NCI-H1694 (cell line): Measurements from ENCODE around the gene BHLHE23.

Experiments used
- DNase-seq: peaks from one replicate; lab custom pipeline; 2025; lab: John Stamatoyannopoulos, UW

BHLHE23 gene

DNA sequence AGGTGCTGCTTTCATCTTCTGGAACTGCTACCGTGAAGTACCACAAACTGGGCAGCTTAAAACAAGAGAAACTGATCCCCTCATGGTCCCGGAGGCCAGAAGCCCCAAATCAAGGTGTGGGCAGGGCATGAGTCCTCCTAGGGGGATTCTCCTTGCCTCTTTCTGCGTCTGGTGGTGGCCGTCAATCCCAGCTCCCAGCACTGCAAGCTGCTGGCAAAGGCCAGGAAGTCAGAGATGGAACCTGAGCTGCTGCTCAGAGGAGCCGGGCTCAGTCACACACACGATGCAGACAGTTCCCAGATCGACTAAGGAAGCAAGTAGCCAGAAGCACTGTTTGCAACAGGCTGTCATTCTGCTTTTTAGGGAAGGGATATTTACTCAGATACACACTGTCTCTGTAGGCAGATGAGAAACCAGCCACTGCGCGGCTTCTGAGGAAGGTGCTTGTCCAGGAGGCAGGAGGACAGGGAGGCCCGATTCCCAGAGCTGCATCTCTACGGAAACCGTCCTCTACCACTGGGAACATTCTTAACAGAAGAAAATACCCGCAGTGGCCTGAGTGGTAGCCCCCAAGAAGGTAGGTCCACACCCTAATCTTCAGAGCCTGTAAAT is 15.5 kb downstream of the BHLHE23 start:
- DNase-seq, result no peak

DNA sequence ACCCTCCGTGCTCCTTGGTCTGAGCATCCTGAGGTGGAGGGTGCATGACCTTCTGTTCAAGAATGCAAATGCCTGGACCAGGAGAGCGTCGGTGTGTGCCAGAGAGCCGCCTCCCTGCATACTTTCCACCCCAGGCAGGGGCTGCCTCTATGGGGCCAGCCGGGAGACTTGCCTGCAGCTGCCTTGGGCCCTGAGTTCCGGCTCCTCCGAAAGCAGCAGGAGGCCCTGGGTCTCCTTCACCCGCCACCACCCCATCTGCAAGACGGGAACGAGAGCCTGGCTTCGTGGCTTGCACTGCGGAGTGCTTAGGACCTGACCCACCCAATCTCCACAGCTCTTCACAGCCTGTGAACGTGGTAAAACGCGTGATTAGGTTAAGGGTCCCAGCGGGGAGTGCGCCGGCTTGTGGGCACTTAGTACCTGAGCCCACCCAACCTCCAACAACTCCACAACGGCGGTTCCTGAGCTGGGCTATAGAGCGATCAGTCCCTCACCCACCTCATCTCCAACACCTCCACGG is 16.4 kb downstream of the BHLHE23 start:
- no peak for DNase-seq

DNA sequence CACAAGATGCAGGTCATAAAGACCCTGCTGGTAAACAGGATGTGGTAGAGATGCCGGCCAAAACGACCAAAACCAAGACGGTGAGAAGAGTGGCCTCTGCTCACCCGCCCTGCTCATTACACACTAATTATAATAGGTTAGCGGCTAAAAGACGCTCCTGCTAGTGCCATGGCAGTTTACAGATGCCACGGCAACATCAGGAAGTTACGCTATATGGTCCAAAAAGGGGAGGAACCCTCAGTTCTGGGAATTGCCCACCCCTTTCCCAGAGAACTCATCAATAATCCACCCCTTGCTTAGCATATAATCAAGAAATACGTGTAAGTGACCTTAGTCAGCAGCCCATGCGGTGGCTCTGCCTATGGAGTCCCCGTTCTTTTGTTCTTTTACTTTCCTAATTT is 17.6 kb downstream of the BHLHE23 start:
- DNase-seq, result no peak

DNA sequence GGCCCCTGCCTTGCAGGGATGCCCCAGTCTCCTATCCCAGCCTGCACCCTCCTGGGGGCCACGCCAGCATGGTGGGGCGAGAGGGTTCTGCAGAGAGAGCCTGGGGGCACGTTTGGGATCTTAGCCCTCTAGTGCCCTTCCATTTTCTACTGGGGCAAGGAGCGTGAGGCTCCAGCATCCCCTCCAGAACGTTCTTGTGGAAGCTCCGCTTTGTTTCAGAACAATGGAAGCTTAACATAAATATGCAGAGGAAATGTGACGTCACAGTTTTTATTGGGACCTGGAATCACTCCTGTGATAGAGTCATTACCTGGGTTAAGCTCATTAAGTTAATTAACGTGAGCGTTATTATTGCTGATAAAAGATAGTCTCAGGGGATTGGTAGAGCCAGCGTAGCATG is 19.6 kb downstream of the BHLHE23 start:
- no peak for DNase-seq

DNA sequence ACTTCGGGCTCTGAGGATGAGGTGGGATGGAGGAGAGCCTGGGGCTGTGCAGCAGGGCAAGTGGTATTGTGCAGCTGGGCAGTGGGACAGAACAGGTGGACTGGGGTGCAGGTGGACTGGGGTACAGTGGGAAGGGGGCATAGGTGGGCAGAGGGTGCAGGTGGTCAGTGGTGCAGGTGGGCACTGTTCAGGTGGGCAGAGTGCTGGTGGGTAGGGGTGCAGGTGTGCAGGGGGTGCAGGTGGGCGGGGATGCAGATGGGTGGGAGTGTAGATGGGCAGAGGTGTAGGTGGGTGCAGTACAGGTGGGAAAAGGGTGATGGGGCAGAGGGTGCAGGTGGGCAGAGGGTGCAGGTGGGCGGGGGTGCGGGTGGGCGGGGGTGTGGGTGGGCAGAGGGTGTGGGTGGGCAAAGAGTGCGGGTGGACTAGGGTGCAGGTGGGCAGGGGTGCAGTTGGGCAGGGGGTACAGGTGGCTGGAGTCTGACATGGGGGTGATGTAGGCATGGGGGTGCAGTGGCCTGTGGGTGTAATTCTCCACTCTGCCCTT is 20.4 kb downstream of the BHLHE23 start:
- DNase-seq, result no peak

DNA sequence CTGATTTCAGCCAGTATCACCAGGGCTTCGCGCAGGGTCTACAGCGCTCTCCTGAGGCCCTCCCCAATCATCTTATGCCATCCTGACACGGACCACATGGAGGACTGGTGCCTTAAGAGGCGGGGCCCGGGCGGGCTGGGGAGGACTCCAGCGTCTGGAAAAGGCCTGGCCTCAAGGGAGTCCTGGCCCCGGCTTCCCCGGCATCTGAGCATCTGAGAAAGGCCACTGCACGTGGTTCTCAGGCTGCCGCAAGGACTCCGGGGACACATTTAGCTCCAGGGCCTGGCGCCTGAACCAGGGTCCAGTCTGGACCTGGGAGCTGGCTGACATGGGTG is 21.4 kb downstream of the BHLHE23 start:
- no peak for DNase-seq

DNA sequence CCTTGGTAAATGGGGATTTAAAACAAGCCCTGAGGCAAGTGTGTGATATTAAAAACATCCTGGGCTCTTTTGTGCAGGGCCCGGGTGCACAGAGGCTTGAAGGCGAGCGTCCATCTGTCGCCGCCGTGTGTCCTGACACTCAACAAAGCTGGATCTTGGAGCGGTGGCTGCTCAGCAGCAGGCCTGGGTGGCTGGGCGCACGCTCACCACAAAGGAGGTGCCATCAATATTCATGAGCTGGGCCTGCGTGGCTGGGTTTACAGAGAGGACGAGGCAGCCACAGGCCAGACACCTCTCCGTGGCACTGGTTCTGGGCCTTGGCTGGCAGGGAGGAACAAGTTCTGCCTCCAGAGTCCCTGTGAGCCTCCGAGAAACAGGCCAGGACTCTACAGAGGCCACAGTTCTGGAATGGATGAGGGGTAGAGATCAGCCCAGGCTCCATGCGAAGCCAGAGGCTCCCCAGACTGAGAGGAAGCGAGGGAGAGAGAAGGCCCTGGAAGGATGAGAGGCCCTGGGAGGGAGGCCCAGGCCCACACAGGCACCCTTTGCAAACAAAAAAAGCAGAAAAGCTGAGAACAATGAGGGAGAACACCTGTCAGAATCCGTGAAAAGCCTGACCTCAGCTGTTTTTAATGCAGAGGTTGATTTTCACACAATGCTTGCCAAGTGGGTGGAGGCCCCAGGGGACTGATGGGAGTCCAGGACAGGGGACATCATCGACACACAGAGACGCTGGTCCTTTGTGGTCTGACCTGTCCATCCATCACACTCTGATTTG is 21.9 kb downstream of the BHLHE23 start:
- DNase-seq, result no peak

DNA sequence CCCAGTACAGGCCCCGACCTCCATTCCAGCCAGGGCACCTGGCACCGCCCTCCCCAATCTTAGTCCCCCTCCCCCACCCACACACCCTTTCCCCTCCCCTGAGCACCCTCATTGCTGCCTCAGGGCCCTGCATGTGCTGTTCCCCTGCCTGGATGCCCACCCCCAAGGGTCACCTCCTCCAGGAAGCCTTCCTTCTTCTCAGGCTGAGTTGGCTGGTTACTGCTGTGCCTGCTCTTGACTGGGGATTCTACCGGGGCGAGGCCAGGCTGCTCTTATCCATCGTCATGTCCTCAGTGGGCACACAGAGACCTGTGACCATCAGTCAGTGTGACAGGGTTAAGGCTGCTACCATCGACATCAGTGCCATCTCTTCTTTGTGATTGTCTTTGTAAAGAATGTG is 23.6 kb downstream of the BHLHE23 start:
- no peak for DNase-seq

DNA sequence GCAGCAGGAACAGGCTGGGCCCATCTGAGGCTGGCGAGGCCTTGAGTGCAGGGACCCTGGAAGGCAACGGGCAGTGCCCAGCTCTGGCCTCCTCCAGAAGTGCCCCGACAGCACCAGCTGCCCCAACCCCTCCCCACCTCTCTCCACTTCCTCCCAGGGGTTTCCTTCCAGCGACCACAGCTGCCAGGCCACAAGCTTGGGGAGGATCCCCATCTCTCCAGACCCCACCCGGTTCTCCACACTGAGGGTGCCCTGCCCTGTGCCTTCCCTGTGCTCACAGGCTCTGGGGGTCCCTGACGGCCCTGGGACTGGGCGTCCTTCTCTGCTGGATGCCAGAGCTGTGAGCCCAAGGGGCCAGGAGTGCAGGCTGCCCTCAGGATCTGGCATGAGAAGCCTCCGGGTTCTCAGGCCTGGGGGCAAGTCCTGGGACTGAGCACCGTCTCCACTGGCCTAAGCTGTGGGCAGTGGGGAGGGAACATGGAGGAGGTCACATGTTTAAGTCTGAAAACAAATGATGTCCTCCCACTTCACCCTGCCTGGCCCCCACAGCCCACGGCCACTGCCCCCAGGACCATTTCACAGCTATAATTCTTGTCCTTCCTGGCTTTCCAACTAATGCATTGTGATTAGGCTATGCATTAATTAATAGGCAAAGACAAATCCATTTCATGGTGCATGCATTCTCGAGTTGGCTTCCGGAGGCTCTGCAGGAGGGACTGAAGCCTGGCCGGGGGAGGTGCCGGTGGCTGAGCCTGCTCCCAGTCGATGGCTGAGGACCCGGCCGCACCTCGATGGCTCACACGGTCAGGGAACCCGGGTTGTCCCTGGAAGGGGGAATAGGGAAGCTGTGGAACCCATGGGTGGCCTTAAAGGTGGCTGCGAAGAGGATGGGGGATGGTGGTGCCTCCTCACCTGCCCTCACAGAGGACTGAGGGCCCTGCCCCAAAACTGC is 24.4 kb downstream of the BHLHE23 start:
- no peak for DNase-seq

DNA sequence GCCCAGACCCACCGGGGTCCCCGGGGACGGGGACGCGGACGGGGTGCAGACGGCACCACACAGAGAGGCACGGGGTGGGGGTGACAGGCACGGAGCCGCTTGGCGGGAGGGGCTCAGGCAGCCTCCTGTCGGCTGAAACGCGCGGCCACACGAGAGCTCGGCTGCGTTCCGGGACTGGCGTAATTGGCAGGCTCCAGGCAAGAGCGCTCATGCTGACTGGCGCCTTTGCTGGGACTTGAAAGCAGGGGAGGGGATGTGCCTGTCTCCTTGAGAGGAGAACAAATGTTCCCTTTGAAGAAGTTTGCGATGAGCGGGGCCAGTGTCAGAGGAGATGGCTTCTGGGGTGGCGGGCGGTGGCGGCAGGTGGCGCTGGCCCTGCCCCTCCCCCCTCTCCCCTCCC is 25.8 kb downstream of the BHLHE23 start:
- no peak for DNase-seq

DNA sequence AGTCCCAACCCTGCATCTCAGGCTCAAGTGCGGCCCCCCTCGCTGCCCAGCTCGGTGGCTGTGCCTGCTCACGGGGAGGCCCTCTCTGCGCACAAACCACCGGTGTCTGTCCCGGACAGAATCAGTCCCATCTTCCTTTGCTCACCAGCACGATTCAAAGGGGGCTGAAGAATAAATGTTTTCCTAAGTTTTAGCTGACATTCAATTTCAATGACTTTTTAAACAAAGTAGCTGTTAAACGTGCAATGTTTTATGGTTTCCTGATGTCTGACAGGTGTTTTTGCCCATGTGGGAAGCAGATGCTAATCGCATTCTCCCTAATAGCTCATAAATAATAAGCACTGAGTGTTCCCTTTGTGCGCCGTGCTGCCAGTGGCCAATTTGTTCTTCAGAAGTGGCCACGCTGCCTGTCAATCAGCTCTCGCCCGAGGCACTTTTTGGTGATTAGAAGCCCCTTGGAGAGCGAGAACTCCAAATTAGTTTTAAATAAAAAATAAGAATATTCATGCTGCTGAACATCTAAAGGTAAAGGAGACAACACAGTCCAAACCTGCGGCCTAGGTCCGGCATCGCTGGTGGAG is 26.3 kb downstream of the BHLHE23 start:
- no peak for DNase-seq

DNA sequence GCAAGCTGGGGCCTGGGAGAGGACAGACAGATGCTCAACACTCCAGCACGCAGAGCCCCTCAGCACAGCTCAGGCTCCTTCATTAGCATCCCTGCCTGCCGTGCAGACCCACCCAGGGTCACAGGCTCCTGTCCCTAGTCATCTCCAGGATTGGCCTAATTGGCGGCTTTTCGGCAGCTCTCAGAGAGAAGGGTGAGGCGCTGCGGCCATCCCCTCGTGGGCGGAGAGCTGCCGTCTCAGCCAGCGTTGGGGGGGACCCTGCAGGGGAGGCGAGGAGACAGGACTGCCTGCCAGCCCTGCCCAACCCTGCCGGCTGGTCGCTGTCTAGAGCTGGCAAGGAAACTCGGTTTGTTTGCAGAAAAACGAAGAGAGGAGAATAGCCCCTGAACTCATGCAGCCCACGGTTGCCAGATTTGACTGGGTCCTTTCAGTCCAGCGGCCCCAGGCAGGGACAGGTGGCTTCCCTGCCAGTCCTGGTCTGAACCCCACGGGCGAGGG is 26.8 kb downstream of the BHLHE23 start:
- no peak for DNase-seq

DNA sequence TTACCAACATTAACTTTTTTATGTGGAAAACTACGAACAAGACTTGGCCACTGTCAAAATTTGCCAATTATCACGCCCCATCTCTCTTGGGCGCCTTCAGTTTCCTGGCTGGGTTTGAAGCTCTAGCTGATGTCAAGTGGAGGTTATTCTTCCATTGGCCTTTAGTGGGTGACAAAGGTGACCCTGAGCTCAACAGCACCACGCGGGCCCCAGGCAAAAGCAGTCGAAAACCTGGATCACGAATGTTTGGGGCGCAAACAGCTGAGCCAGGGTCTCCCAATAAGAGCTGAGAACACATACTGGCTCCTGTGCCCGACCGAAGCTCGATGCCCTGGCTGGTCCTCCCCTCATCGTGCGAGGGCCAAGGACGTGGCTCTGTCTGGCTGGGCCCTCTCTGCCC is 27.5 kb downstream of the BHLHE23 start:
- DNase-seq, result no peak

DNA sequence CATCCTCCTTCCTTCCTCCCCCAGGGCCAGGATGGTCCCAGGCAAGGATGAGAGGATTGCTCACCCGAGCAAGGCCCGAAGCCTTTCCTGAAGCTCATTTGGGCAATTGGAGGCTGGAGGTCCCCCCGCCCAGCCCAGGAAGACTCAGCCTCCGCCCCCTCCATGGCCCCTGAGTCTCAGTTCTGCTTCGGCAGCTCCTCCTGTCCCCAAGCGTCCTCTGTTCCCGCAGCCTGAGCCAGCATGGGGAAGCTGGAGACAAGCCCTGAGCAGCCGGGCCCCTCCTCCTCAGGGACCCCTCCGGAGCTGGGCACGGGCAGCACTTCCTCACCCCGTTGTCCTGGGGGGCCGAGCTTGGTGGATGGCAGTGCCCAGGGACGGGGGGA is 28.2 kb downstream of the BHLHE23 start:
- DNase-seq, result no peak

DNA sequence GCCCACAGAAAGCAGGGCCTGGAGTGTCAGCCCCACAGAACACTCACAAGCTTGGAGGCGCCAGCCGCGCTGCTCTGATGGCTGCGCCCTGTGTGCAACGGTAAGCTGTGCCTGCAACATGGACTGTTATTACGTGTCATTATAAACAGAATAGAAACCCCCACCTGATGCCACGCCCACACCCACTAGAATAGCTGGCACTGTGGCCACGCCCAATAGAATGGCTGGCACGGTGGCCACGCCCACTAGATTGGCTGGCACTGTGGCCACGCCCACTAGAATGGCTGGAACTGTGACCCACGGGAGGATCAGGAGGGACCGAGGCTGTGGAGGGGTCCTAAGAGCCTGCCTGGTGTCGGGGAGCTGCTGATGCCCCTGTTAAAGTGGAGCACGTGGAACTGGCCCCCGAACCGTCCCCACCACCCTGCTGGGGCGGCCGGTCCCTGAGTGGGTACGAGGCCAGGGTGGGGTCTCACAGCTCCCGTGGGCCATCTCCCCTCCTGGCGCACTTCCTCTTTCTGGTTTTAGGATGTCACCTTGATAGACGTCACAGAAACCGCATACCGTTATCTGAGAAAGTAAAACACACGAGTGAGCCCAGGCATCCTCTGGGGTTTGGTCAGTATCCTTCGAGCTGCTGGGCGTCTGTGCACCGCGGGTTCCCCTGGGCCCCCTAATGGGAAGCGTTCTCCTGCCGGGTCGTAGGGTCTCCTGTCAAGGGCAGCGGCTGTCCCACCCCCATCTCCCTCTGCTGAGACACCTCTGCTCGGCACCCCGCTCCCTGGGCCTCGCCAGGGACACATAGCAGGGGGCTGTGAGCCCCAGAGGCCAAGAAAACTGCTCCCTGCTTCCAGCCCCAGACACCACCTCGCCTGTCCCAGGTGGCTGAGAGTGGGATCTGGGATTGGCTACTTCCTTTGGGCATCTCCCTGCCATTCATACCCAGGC is 28.9 kb downstream of the BHLHE23 start:
- no peak for DNase-seq

DNA sequence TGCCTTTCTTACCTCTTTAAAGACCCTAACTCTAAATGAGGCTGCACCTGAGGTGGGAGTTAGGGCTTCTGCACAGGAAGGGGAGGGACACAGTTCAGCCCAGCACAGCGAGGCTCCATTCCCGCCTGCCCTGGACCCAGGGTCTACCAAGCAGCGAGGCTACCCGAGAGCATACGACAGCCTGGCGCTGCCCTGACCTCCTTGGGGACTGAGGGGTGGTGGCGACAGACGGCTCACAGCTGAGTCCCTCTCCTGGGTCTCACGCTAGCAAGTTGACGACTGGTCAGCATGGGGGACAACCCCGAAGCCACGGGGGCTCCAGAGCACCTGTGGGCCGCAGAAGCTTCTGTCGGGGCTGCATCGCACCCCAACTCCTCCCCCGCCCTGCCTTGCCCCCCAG is 29.9 kb downstream of the BHLHE23 start:
- DNase-seq, result no peak

DNA sequence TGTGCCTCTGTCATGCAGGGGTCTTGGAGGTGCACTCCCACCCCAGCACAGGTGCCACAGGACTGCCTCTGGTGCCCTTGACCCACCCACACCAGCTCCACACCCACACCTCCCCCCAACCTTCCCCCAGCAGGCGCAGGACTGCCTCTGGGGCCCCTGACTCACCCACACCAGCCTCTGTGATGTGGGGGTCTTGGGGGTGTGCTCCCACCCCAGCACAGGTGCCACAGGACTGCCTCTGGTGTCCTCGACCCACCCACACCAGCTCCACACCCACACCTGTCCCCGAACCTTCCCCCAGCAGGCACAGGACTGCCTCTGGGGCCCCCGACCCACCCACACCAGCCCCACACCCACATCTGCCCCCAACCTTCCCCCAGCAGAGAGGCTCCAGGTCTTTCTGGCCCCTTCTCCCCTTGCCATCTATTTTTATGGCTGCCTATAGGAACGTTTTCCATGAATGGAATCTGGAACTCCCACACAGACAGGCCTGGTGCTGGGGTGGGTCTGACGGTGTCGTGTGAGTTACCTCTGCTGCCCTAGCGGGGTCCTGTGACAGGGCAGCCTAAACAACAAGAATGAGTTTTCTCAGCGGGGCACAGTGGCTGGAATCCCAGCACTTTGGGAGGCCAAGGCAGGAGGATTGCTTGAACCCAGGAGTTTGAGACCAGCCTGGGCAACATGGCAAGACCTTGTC is 30.8 kb downstream of the BHLHE23 start:
- no peak for DNase-seq

DNA sequence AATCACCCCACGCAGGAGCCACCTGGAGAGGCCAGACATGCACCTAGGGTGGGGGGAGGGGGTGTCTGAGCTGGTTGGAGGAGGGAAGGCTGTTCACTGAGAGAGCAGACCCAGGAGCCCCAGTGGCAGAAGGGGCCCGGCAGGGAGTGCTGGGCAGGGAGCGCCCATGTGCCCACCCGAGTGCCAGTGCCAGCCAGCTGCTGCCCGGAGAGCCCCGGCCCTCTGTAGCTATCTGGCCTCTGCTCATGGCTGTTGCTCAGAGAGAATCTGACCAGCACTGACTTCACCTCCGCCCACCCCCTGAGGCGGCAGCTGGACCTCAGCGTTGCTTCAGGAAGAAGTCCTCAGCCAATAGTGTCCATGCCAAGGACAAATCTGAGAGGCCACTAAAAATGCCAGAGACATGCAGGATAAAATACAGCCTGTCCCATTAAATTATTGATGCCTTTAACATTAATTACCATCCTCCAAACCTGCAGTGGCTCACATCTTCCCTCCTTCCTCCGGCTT is 31.5 kb downstream of the BHLHE23 start:
- DNase-seq, result no peak

DNA sequence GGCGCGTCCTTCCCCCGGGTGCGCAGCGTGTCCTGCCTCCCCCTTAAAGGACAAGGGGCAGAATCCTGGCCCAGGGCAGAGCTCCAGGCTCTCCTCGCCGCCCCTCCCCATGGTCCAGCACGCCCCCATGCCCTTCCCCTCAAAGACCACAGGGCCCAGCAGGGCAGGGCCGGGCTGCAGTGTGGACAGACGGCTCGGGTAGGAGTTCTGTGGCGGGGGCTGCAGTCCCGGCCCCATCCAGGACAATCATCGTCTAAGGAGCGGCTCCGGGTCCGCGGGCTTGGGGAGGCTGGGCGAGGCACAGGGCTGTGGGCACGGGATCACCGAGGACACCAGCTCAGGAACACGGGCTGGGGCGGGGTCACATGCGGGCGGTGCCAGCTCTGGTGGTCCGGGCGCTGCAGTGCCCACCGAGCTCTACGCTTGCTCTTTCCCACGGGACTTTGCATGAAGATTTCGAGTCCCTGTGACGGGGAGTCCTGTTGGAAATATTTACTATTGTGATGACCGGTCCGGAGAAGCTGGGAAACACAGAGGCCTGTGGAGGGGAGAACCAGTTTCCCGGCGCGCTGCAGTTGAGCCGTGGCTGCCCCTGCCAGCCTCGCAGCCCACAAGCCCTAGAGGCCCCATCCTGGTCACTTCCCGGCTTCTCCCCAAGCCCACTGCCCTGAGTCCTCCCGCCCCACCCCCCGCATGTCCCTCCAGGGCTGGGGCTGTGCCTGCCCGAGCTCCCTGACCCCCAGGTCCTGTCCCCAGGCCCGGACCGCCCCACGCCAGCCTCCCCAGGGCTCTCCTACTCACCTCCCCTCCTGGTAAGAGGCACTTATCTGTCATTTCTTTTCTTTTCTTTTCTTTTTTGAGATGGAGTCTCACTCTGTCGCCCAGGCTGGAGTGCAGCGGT is 33.7 kb downstream of the BHLHE23 start:
- DNase-seq, result no peak
